Skin epidermis (tissue), 12 donors: ENCODE data around the gene PCDHGA2.
"Not testable (repeated sequence)": the region's sequence is repeated elsewhere in the genome, so short reads cannot be mapped to it uniquely, and the experiment has no call there.

Source experiments
- H3K27ac ChIP-seq, 21 experiments: fragments of 200-600 bp; sonication (generic) in 11 of 21; one replicate each; pipeline ENCODE4 v1.5.0; 2020; ENCODE audit warnings: mild to moderate bottlenecking in 3 of 21, inconsistent platforms in 2 of 21, moderate library complexity in 2 of 21
- H3K4me3 ChIP-seq, 7 experiments: fragments of 200-600 bp; sonication (generic) in 2 of 7; one replicate each; pipeline ENCODE4 v1.5.0; 2020; ENCODE audit warnings: inconsistent platforms in 2 of 7, mild to moderate bottlenecking in 2 of 7, moderate library complexity in 1 of 7

Gene PCDHGA2

GRCh38 chr5:141338538-141339306 is at the start of gene PCDHGA2:
TSS of gene PCDHGA2 (plus strand) at chr5:141338760.
- Histone ChIP-seq H3K27ac (no peak within 1 kb of the TSS), H3K4me3 (peak within 1 kb of the TSS in 1 of 7 experiments; percentile 25)

GRCh38 chr5:141298376-141298775 is 40.2 kb upstream of the PCDHGA2 start:
- no peak overlapping the region for H3K4me3 ChIP-seq
- H3K27ac ChIP-seq, result no peak overlapping the region

DNA sequence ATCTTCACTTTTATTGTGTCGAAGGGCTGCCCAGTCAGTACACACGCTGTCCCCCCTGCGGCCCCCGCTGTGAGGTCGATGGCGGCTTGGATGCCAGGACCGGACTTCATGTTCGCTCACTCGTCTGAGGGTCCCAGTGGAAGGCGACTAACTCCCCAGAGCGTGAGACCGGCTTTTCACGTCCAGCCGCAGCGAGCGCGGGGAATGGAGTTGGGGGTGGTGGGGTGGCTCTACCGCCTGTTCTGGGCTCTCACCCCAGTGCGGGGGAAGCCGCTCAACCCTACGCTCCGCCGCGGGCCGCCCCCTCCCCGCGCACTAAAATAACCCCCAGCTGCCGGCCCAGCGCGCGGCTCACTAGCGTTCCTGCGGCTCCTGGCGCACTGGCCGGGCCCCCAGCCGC is 34.8 kb upstream of the PCDHGA2 start, which contains the start of gene SLC25A2:
Gene SLC25A2, minus strand, starts transcription at position 294 of the 400 bp plus-strand sequence. Its CDS starts 184 bp downstream, at position 110.
- H3K27ac ChIP-seq, result no peak within 1 kb of the TSS
- H3K4me3 ChIP-seq, result no peak within 1 kb of the TSS

- Histone ChIP-seq H3K27ac (no peak overlapping the region), H3K4me3 (no peak overlapping the region)
Observed at GRCh38 chr5:141306630-141307029, 31.9 kb upstream of the PCDHGA2 start.

DNA sequence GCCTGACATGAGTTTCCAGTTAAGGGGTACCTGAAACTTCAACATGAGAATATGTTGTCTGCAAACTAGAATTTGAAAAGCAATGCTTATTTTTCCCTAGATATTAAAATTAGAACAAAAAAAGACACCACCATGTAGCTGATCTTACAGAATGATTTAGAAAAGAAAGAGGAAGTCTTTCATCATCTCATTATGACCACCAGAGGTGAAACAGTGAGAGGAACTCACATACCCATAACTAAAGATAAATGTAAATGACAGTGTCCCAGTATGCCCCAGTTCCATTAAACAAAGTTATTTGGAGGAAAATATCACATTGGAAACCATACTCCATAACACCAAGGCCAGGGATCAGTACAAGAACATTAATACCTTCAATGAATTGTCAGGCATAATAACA is 24.8 kb upstream of the PCDHGA2 start:
- Histone ChIP-seq H3K27ac (no peak overlapping the region), H3K4me3 (no peak overlapping the region)

GRCh38 chr5:141316963-141317362 is 21.6 kb upstream of the PCDHGA2 start:
- not testable (repeated sequence) for H3K27ac ChIP-seq, H3K4me3 ChIP-seq

DNA sequence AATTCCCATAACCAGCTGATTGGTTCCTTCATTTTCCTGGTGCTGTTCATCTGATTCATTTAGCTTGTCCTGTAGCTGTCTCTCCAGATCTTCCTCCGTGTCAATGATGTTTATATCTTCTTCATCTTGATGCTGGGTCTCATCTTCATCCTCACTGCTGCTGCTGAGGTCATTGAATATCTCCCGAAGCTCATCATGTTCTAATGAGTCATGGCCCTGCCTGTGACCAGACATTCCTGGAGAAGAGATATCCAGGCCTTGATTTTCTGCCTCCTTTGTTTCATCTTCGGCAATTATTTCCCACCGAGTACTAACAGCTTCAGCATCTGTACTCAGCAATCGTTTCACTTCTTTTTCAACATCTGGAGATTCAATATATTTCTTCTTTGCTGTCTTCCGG is 19.4 kb upstream of the PCDHGA2 start:
- H3K4me3 ChIP-seq, result peak overlapping the region in 1 of 7 experiments; percentile 54
- no peak overlapping the region for H3K27ac ChIP-seq

DNA sequence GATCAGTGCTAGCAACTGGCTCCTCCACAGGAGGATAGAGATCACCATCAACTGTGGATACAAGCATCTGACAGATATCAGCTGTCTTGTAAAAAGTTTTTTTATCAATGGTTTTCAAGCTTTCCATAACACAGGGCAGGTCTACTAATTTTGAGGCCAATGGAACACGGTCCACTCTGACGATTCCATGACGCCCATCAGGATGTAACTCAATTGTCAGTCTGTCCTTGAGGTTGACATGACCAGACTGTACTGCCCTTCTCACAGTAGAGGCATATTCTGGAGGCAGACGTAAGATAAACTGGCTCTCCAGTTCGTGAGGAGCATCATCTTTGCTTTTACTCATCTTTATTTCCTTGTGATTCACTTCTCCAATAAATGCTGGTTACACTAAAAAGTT is 18.9 kb upstream of the PCDHGA2 start:
- Histone ChIP-seq H3K4me3 (peak overlapping the region; percentile 45 to 77 (median 63)), H3K27ac (peak overlapping the region in 1 of 21 experiments; percentile 89)

GRCh38 chr5:141320225-141321169 is 18.1 kb upstream of the PCDHGA2 start, which contains the start of gene TAF7:
TSS of gene TAF7 (minus strand) at chr5:141320784. CDS start at chr5:141320044, 740 bp downstream.
- peak within 1 kb of the TSS; percentile 45 to 77 (median 63) for H3K4me3 ChIP-seq
- H3K27ac ChIP-seq, result peak within 1 kb of the TSS; percentile 71 to 98 (median 91)

- no peak overlapping the region for H3K4me3 ChIP-seq
- H3K27ac ChIP-seq, result no peak overlapping the region
Observed at GRCh38 chr5:141322261-141322660, 16.3 kb upstream of the PCDHGA2 start.

DNA sequence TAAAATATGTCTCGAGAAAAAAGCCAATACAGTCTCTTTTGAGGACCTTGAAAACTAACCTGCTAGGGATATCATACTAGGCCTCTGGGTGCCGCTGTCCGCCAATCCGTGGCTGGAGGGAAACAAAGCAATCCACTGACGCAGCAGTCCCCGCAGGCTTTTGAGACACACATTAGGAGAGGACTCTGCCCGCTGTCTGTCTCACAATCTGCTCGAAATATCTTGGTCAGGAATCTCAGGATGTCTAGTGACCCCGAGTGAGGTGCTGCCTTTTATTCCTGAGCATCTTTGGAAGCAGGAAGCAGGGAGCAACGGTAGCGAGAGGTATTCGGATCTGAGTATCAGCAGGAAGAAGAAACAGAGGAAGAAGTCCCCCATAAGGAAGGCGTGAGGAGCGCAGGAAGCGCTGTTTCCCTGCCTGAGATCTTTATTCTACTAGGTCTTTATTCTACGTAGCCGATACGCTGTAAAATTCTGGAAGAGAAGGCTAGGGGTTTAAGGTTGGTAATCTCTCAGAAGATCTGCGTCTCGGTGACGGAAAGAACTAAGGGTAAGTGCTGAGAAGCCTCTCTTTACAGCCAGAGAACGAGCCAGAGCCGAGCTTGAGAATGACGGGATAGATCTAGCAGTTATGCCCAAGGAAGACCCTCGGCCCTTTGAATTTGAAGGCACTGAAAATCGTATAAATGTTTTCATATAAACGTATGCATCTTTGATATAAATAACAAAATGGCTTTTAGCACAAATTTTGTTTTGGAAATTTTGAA is 12.3 kb upstream of the PCDHGA2 start:
- H3K4me3 ChIP-seq, result peak overlapping the region in 6 of 7 experiments; percentile 2 to 20 (median 14)
- peak overlapping the region in 5 of 21 experiments; percentile 2 to 53 (median 8) for H3K27ac ChIP-seq

- H3K4me3 ChIP-seq, result no peak overlapping the region
- H3K27ac ChIP-seq, result no peak overlapping the region
Observed at GRCh38 chr5:141328231-141328630, 10.3 kb upstream of the PCDHGA2 start.

DNA sequence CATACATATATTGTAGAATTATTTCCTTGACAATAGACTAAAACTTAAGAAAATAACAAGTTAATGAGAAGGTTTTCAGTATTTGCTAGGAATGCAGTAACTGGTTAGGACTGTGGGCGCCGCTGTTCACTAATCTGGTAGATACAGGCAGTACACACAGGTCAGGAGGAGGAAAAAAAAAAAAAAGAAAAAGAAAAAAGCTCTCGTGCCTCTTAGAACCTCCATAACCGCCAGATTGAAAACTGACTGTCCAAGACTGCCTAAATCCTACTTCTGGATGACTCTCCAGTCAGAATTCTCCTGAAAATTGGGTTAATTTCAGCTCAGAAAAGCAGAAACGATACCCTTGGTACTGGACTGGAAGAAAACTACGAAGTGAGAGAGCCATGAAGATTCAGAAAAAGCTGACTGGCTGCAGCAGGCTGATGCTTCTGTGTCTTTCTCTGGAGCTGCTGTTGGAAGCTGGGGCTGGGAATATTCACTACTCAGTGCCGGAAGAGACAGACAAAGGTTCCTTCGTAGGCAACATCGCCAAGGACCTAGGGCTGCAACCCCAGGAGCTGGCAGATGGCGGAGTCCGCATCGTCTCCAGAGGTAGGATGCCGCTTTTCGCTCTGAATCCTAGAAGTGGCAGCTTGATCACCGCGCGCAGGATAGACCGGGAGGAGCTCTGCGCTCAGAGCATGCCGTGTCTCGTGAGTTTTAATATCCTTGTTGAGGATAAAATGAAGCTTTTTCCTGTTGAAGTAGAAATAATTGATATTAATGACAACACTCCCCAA is 8.1 kb upstream of the PCDHGA2 start, which contains the start of gene PCDHGA1:
Gene PCDHGA1, plus strand, starts transcription at position 216 of the 782 bp plus-strand sequence.
- Histone ChIP-seq H3K27ac (no peak within 1 kb of the TSS), H3K4me3 (no peak within 1 kb of the TSS)

GRCh38 chr5:141332571-141332970 is 6.0 kb upstream of the PCDHGA2 start:
- H3K4me3 ChIP-seq, H3K27ac ChIP-seq: not testable (repeated sequence)

GRCh38 chr5:141340781-141341354 is 2.3 kb downstream of the PCDHGA2 start:
- H3K27ac ChIP-seq, H3K4me3 ChIP-seq: not testable (repeated sequence)

DNA sequence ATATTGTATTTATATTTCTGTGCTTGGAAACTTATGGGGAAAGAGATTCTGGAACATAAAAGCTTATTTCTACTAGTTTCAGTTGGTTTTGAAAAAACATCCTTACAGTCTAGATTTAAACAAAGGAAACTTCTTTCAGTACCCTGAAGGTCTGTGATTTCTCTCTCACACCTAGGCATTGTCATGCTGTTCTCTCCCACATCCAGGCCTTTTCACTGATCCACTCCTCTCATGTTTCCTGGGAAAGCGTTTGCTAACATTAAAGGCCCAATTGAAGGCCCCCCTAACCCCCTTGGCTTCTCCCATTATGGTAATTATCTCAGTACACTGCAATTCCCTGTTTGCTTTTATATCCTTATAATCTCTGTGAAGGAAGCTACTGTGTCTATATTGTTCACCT is 4.2 kb downstream of the PCDHGA2 start:
- Histone ChIP-seq H3K4me3 (no peak overlapping the region), H3K27ac (no peak overlapping the region)

DNA sequence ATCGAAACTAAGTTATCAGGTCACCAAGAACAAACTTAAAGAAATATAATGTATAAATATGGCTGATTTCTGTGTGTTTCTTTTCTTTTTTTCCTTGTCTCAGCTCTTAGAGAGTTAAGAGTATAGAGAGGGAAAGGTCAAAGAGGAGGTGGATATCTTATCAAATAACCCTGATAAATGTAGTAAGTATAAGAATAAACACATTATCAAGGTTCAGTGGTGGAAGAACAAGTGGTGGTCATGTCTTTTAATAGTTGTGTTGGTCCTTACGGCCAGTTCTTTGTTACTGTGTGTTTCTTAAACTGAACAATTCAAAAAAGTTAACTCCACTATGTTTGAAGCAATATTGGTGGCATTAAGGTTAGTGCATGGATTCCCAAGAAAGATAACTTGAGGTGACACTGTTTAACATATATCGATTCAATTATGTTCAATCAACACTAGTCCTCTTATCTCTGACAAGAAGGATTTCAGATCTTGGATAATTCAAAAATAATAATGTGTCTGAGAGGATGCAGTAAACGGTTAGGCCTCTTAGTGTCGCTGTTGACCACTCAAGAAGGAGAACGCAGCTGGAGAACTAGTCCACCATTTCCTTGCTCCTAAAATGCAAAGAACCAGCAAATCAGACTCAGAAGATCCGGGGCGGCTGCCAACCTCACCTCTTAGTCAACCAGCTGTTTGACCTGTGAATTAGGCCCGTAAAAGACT is 4.8 kb downstream of the PCDHGA2 start, which contains the start of gene PCDHGA3:
Gene PCDHGA3, plus strand, starts transcription at position 588 of the 711 bp plus-strand sequence. CDS start 205 bp downstream, outside the sequence.
- H3K27ac ChIP-seq, result no peak within 1 kb of the TSS
- no peak within 1 kb of the TSS for H3K4me3 ChIP-seq
